Measurements from ENCODE around the gene BOK.
"Not testable (repeated sequence)": the region's sequence is repeated elsewhere in the genome, so short reads cannot be mapped to it uniquely, and the experiment has no call there.

Gene BOK

DNA sequence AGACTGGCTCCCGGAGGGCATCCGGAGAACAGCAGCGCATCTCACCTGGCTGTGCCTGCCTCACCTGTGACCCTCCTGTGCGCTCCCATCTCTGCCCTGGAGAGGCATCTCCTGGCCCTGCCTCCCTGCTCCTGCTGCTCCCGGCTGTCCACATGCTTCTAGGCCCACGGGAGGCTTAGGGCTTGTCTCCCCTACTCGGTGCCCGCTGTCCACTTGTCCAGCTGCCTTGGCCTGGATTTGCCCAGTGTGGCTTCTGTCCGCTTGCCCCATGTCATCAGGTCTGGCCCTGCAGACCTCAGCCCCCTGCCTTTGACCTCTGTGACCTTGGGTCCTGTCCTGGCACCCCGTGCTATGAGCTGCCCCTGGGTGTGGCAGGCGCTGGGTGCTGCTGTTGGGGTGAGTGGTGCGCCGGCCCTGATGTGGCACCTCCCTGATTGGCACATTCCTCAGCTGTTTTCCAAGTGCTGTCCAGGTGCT is 4.5 kb downstream of the BOK start:
- in situ Hi-C loops (cut with MboI; ENCODE audit: low pct_unique_long_range_greater_than_20kb, low sequenced_read_pairs, unreplicated experiment), result no loop called here
- DNase-seq (ENCODE audit: low spot score), result no peak
- TF ChIP-seq, protein P1, sequence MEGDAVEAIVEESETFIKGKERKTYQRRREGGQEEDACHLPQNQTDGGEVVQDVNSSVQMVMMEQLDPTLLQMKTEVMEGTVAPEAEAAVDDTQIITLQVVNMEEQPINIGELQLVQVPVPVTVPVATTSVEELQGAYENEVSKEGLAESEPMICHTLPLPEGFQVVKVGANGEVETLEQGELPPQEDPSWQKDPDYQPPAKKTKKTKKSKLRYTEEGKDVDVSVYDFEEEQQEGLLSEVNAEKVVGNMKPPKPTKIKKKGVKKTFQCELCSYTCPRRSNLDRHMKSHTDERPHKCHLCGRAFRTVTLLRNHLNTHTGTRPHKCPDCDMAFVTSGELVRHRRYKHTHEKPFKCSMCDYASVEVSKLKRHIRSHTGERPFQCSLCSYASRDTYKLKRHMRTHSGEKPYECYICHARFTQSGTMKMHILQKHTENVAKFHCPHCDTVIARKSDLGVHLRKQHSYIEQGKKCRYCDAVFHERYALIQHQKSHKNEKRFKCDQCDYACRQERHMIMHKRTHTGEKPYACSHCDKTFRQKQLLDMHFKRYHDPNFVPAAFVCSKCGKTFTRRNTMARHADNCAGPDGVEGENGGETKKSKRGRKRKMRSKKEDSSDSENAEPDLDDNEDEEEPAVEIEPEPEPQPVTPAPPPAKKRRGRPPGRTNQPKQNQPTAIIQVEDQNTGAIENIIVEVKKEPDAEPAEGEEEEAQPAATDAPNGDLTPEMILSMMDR (IDR thresholded peaks at IDR 0.05; ENCODE audit: extremely low read depth, insufficient read depth, missing control alignments), result no peak

DNA sequence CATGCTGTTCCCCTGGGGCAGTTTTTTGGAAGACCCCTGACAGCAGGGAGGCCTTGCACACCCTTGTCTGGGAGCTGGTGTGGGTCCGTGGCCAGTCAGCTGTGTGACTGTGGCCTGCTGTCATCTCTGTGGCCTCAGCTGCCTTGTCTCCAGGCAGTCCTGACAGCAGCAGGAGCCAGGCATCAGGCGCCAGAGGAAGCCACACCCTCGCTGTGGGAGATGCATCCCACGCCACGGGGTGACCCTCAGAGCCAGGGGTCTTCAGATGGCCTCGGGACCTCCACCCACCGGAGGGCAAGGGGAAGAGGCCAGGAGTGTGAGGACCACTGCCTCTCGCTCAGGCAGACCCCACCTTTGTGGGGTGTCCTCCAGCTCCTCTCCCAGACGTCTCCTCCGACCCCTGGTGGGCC is 5.0 kb downstream of the BOK start:
- no peak for DNase-seq (ENCODE audit: low spot score)
- TF ChIP-seq, protein P1 (IDR thresholded peaks at IDR 0.05; ENCODE audit: extremely low read depth, insufficient read depth, missing control alignments), result no peak
- in situ Hi-C loops (cut with MboI; ENCODE audit: low pct_unique_long_range_greater_than_20kb, low sequenced_read_pairs, unreplicated experiment), result no loop called here

DNA sequence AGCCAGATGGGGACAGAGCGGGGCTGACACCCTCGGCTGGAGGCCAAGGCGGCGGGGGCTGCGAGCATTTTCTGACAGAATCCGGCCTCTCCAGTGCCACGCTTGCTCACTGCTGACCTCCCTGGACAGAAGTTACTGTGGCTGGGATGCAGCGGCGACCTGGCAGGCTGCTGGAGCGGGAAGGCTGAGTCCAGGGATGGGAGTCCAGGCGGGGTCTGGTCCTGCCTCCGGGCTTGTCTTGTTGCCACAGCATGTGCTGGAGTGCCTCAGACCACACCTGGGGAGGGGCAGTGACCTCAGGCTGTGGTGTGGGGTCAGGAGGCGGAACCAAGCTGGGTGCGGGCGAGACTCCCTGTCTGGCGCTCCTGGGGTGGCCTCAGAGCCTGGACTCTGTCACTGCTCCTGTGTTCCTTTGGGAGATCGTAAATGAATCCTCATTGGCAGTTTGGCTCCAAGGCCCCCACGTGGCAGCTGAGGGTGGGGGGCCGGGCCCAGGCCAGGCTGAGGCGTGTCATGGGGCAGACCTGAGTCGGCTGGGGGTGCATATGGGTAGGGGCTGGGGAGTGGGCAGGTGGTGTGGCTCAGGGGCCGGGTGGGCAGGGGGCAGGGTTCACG is 5.5 kb downstream of the BOK start:
- in situ Hi-C loops (cut with MboI; ENCODE audit: low pct_unique_long_range_greater_than_20kb, low sequenced_read_pairs, unreplicated experiment), result no loop called here

DNA sequence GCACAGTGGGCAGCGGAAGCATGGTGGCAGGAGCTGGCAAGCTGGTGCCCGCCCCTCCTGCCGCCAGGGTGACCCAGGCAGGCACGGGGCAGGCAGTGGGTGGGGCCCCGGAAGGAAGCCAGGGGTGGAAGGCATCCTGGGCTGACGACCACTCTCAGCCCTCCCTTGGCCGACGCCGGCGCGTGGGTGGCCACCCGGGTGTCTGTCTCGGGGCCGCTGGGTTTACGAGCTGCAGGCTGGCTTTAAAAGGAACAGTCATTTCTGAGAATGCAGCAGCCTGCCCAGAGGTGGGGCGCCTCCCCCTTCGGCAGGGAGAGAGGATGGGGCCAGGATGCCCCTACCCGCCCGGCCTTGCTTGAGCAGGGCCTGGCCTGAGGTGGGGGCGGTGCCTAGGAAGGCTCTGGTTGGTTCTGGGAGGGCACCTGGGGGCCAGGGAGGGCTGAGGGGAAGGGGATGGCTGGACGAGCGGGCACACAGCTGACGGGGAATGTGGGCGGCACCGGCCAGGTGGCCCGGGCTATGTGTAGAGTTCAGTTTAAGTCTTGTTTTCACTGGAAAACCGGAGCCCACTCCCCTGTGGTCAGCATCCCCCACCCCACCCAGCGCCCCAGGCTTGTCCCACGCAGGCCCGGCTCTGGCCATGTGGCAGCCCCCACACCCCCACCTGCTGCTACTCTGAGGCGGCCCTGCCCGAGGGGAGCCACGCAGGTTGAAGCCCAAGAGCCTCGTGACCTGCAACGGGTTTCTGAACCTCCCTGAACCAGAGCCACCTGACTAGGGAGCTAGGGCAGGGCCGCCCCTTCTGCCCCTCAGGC is 6.3 kb downstream of the BOK start:
- no peak for DNase-seq (ENCODE audit: low spot score)
- in situ Hi-C loops (cut with MboI; ENCODE audit: low pct_unique_long_range_greater_than_20kb, low sequenced_read_pairs, unreplicated experiment), result no loop called here
- TF ChIP-seq, protein P1 (IDR thresholded peaks at IDR 0.05; ENCODE audit: extremely low read depth, insufficient read depth, missing control alignments), result no peak

More for the DNA sequence above, 5.5 kb downstream of the BOK start:
- TF ChIP-seq, protein P1 (IDR thresholded peaks at IDR 0.05; ENCODE audit: extremely low read depth, insufficient read depth, missing control alignments), result no peak
- DNase-seq (ENCODE audit: low spot score), result no peak

DNA sequence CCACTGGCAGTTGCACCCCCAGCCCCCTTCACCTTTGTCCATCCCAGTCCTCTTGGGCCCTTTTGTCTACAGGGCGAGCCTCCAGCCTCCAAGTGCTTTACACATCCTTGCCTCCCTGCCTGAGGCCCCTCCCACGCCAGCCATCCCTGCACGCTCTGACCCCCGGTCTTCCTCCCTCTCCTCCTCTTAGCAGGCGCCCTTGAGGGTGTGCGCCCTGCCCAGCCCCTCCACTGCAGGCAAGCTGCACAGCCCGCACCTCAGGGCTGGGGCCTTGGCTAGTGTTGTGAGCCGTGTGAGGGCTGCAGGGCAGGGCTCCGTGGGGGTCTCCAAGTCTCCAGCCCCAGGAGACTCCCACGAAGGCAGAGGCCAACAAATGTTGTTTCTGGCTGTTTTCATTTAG is 6.9 kb downstream of the BOK start:
- in situ Hi-C loops (cut with MboI; ENCODE audit: low pct_unique_long_range_greater_than_20kb, low sequenced_read_pairs, unreplicated experiment), result no loop called here
- DNase-seq (ENCODE audit: low spot score), result no peak
- TF ChIP-seq, protein P1 (IDR thresholded peaks at IDR 0.05; ENCODE audit: extremely low read depth, insufficient read depth, missing control alignments), result no peak

DNA sequence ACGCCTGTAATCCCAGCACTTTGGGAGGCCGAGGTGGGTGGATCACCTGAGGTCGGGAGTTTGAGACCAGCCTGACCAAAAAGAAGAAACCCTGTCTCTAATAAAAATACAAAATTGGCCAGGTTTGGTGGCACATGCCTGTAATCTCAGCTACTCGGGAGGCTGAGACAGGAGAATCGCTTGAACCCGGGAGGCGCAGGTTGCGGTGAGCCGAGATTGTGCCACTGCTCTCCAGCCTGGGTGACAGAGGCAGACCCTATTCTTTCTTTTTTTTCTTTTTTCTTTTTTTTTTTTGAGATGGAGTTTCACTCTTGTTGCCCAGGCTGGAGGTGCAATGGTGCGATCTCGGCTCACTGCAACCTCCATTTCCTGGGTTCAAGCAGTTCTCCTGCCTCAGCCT is 7.5 kb downstream of the BOK start:
- not testable (repeated sequence) for DNase-seq (ENCODE audit: low spot score)

DNA sequence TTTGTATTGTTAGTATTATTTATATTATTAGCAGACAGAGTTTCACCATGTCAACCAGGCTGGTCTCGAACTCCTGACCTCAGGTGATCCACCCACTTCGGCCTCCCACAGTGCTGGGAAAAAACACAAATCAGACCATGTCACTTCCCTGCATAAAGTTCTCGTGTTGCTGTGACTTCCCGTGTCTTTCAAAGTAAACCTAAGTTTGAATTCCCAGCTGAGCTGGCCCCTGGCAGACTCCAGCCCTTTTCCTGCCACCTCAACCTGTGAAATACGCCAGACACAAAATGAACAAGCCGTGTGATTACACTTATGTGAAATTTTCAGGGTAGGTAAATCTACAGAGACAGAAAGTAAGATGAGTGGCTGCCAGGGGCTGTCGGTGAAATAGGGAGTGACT is 7.9 kb downstream of the BOK start:
- in situ Hi-C loops (cut with MboI; ENCODE audit: low pct_unique_long_range_greater_than_20kb, low sequenced_read_pairs, unreplicated experiment), result no loop called here
- DNase-seq (ENCODE audit: low spot score), result no peak

More for the DNA sequence above, 7.5 kb downstream of the BOK start:
- in situ Hi-C loops (cut with MboI; ENCODE audit: low pct_unique_long_range_greater_than_20kb, low sequenced_read_pairs, unreplicated experiment), result not testable (repeated sequence)

DNA sequence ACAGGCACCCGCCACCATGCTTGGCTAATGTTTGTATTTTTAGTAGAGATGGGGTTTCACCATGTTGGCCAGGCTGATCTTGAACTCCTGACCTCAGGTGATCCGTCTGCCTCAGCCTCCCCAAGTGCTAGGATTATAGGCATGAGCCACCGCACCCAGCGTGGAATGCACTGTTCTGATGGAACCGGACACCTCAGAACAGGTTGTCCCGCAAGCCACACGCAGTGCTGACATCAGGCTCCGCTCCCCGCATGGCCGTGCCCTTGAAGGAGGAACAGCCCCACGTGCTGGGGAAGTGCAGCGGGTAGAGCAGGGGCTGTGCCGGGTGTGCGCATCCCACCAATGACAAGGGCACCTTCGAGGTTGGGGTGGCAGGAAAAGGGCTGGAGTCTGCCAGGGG is 8.7 kb downstream of the BOK start:
- in situ Hi-C loops (cut with MboI; ENCODE audit: low pct_unique_long_range_greater_than_20kb, low sequenced_read_pairs, unreplicated experiment); DNase-seq (ENCODE audit: low spot score): not testable (repeated sequence)

More for the DNA sequence above, 7.9 kb downstream of the BOK start:
- TF ChIP-seq, protein P1 (IDR thresholded peaks at IDR 0.05; ENCODE audit: extremely low read depth, insufficient read depth, missing control alignments), result no peak

All from GM13977 (cell line).